ENCODE results near the gene AMBP. TPM values are rescaled to one million over a fixed set of nuclear protein-coding genes. Genes with fewer than 3 reads are reported as not detected.

AMBP gene
- total RNA-seq, 2 donors from 2014 or later = 53.4 to 307 TPM

- Histone ChIP-seq H3K27me3 (no peaks in the 10 kb centered on the region), H3K4me3 (no peak overlapping the region), H3K9me3 (no peaks in the 10 kb centered on the region), H3K4me1 (no peaks in the 10 kb centered on the region), H3K27ac (no peak overlapping the region), H3K36me3 (replicated peaks in 1 of 2; ENCODE audit: insufficient read depth in 1 of 2, low read depth in 2 of 2) (peaks cover 6 to 7% of the 10 kb centered on the region in 2 donors)
- intact Hi-C loops (cut with DNase I) = loop anchor here (10.0 kb wide), 1 partner anchor 225 kb away; no protein-coding TSS in a partner anchor
- WGBS, 2 donors = 81 to 88% methylated on average over 5 of the region's 5 CpGs
- ATAC-seq (no peak), DNase-seq (peak in 3 of 4 donors; percentile 0 to 6 (median 3))
- no peak for TF ChIP-seq POLR2A (IDR thresholded peaks at IDR 0.05)
- TF ChIP-seq CTCF (IDR thresholded peaks at IDR 0.05) = no peak
Measured at GRCh38 chr9:114039484-114039883, 38.6 kb downstream of the AMBP start.

- H3K36me3 ChIP-seq (replicated peaks in 1 of 2; ENCODE audit: insufficient read depth in 1 of 2, low read depth in 2 of 2) = peaks cover 6 to 7% of the 10 kb centered on the region in 2 donors
- no peaks in the 10 kb centered on the region for H3K27me3 ChIP-seq
- H3K9me3 ChIP-seq = no peaks in the 10 kb centered on the region
- ATAC-seq (no peak), DNase-seq (peak in 2 of 4 donors; percentile 2 to 4)
- H3K4me3 ChIP-seq = no peak overlapping the region
- TF ChIP-seq POLR2A (IDR thresholded peaks at IDR 0.05) (no peak), CTCF (IDR thresholded peaks at IDR 0.05) (no peak)
- H3K4me1 ChIP-seq = no peaks in the 10 kb centered on the region
- no peak overlapping the region for H3K27ac ChIP-seq
- 93 to 95% methylated on average over 13 of the region's 13 CpGs for WGBS, 2 donors
- intact Hi-C loops (cut with DNase I) = loop anchor here (10.0 kb wide), 1 partner anchor 224 kb away; no protein-coding TSS in a partner anchor
Measured at GRCh38 chr9:114038724-114039313, 39.3 kb downstream of the AMBP start.

- H3K4me1 ChIP-seq = no peaks in the 10 kb centered on the region
- ATAC-seq (no peak), DNase-seq (peak in 3 of 4 donors; percentile 2 to 6 (median 3))
- H3K27me3 ChIP-seq = no peaks in the 10 kb centered on the region
- TF ChIP-seq POLR2A (IDR thresholded peaks at IDR 0.05) (no peak), CTCF (IDR thresholded peaks at IDR 0.05) (no peak)
- no peaks in the 10 kb centered on the region for H3K9me3 ChIP-seq
- intact Hi-C loops (cut with DNase I) = loop anchor here (10.0 kb wide), 1 partner anchor 223 kb away; no protein-coding TSS in a partner anchor
- no peak overlapping the region for H3K4me3 ChIP-seq
- WGBS, 2 donors = 86 to 87% methylated on average over 13 to 19 of the region's 19 CpGs
- H3K36me3 ChIP-seq (replicated peaks in 1 of 2; ENCODE audit: insufficient read depth in 1 of 2, low read depth in 2 of 2) = peaks cover 6 to 7% of the 10 kb centered on the region in 2 donors
- H3K27ac ChIP-seq = no peak overlapping the region
Measured at GRCh38 chr9:114037961-114038723, 40.0 kb downstream of the AMBP start.

GRCh38 chr9:114037249-114037648 is 40.9 kb downstream of the AMBP start:
- ATAC-seq (no peak), DNase-seq (peak in 1 of 4 donors; percentile 2)
- Histone ChIP-seq H3K27ac (no peak overlapping the region), H3K9me3 (no peaks in the 10 kb centered on the region), H3K4me1 (no peaks in the 10 kb centered on the region), H3K27me3 (no peaks in the 10 kb centered on the region), H3K4me3 (no peak overlapping the region), H3K36me3 (replicated peaks in 1 of 2; ENCODE audit: insufficient read depth in 1 of 2, low read depth in 2 of 2) (peaks cover 6 to 7% of the 10 kb centered on the region in 2 donors)
- intact Hi-C loops (cut with DNase I) = loop anchor here (10.0 kb wide), 1 partner anchor 222 kb away; no protein-coding TSS in a partner anchor
- TF ChIP-seq CTCF (IDR thresholded peaks at IDR 0.05) = no peak
- TF ChIP-seq POLR2A (IDR thresholded peaks at IDR 0.05) = no peak
- WGBS, 2 donors = 78 to 87% methylated on average over 5 of the region's 5 CpGs
